K562 (cell line): ENCODE measurements around the gene OR51E2.

Source experiments
- CREM ChIP-seq: IDR thresholded peaks from 2 replicates; pipeline ENCODE4 v1.6.1; 2014; ENCODE audit warnings: antibody characterized with exemption, low read depth
- HDAC1 ChIP-seq, 2 experiments: fragments of 450-650 bp; IDR thresholded peaks; 2 replicates each; pipeline ENCODE4 v1.6.1; 2016 to 2017; ENCODE audit warnings: inconsistent platforms in 1 of 2, mild to moderate bottlenecking in 1 of 2, moderate library complexity in 1 of 2
- HMGXB4 ChIP-seq: sonication (generic); formaldehyde crosslinking; IDR thresholded peaks from 2 replicates; pipeline ENCODE4 v1.8.1; 2023; ENCODE audit warnings: mild to moderate bottlenecking, missing genetic modification reagents
- KLF16 ChIP-seq: IDR thresholded peaks from 2 replicates; pipeline ENCODE4 v1.6.1; 2016; ENCODE audit warnings: antibody characterized with exemption
- KLF6 ChIP-seq: fragments of 250-450 bp; sonication (Bioruptor Pico); IDR thresholded peaks from 2 replicates; pipeline ENCODE4 v1.4.0; 2020; ENCODE audit warnings: mild to moderate bottlenecking, moderate library complexity, borderline replicate concordance
- LEF1 ChIP-seq: fragments of 450-650 bp; IDR thresholded peaks from 2 replicates; pipeline ENCODE4 v1.6.1; 2016; ENCODE audit warnings: mild to moderate bottlenecking
- MED1 ChIP-seq: sonication (generic); formaldehyde crosslinking; IDR thresholded peaks from 2 replicates; pipeline ENCODE4 v1.8.1; 2023; ENCODE audit warnings: missing genetic modification reagents, borderline replicate concordance
- NBN ChIP-seq: fragments of 450-650 bp; IDR thresholded peaks from 2 replicates; pipeline ENCODE4 v1.6.1; 2016; ENCODE audit warnings: low read depth, mild to moderate bottlenecking
- POLR2AphosphoS5 ChIP-seq: IDR thresholded peaks from 2 replicates; pipeline ENCODE4 v1.6.1; 2011; ENCODE audit warnings: mild to moderate bottlenecking, low read depth, low read length, moderate library complexity; ENCODE audit not compliant: control insufficient read depth, insufficient read depth
- ZNF274 ChIP-seq: IDR thresholded peaks from 2 replicates; pipeline ENCODE4 v1.6.1; 2011; ENCODE audit warnings: low read depth, mild to moderate bottlenecking, low read length, moderate library complexity, borderline replicate concordance
- ZNF766 ChIP-seq: fragments of 200-800 bp; sonication (Bioruptor generic); conservative IDR thresholded peaks from 2 replicates; pipeline ENCODE4 v1.6.1; 2016; ENCODE audit warnings: missing genetic modification characterization, missing compliant biosample characterization
- TF ChIP-seq, protein P1 (sequence below): fragments of 450-650 bp; formaldehyde crosslinking; IDR thresholded peaks from 2 replicates; pipeline ENCODE4 v1.4.0; 2020; ENCODE audit warnings: mild to moderate bottlenecking, moderate library complexity

- TF ChIP-seq NBN (no peak), KLF6 (no peak), HDAC1 (IDR thresholded peaks at IDR 0.05) (no peak), CREM (no peak), MED1 (no peak), ZNF274 (no peak), KLF16 (no peak), POLR2AphosphoS5 (no peak), HMGXB4 (no peak), ZNF766 (no peak), LEF1 (no peak)
- TF ChIP-seq, protein P1, sequence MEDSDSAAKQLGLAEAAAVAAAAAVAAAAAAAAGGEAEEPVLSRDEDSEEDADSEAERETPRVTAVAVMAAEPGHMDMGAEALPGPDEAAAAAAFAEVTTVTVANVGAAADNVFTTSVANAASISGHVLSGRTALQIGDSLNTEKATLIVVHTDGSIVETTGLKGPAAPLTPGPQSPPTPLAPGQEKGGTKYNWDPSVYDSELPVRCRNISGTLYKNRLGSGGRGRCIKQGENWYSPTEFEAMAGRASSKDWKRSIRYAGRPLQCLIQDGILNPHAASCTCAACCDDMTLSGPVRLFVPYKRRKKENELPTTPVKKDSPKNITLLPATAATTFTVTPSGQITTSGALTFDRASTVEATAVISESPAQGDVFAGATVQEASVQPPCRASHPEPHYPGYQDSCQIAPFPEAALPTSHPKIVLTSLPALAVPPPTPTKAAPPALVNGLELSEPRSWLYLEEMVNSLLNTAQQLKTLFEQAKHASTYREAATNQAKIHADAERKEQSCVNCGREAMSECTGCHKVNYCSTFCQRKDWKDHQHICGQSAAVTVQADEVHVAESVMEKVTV (CRISPR knock-in tag), result no peak
Observed at GRCh38 chr11:4644233-4644632, 53.4 kb downstream of the OR51E2 start.
